CD4-positive, alpha-beta T cell treated with Interleukin-4 for 4 hours (primary cell): Measurements from ENCODE around the gene WDR45B.
"Not testable (repeated sequence)": the region's sequence is repeated elsewhere in the genome, so short reads cannot be mapped to it uniquely, and the experiment has no call there.

Experiments used
- DNase-seq: peaks from one replicate; pipeline ENCODE4 v3.0.0-alpha.2; 2020

The WDR45B gene

DNA sequence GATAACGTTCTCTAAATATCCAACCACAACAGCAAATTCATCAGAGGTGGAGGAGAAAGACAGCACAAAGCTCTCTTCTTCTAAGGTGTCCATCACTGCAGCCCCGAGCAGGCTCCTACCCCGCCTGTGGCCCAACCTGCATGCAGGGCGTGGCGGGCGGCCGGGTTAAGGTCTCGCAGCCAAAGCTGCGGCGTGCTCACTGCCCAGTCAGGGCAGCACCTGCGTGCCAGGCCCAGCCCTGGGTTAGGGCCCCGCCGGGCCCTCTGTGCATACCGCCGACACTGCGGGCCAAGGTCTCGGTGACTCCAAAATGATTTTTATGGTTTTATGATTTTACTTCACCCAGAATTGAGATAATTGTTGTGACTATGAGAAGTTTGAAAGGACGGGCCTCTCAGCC lies 70.9 kb downstream of the WDR45B start:
- no peak for DNase-seq

DNA sequence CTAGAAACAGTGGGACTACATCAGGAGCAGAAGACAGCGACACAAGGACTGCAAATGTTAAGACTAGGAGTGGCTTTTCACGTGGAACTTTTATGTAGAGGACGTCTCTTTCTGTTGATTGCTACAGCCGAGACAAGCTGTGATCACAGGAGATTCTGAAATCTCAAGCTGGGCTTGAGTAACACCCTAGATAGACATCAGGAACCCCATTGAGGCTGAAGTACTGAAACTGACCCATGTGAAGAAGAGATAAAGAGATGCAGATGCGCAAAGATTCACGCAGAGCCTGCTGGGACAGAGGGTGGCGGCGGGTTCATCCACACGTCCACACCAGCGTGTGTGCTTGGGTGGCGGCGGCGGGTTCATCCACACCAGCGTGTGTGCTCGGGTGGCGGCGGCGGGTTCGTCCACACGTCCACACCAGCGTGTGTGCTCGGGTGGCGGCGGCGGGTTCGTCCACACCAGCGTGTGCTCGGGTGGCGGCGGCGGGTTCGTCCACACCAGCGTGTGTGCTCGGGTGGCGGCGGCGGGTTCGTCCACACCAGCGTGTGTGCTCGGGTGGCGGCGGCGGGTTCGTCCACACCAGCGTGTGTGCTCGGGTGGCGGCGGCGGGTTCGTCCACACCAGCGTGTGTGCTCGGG lies 72.5 kb downstream of the WDR45B start:
- DNase-seq, result not testable (repeated sequence)

DNA sequence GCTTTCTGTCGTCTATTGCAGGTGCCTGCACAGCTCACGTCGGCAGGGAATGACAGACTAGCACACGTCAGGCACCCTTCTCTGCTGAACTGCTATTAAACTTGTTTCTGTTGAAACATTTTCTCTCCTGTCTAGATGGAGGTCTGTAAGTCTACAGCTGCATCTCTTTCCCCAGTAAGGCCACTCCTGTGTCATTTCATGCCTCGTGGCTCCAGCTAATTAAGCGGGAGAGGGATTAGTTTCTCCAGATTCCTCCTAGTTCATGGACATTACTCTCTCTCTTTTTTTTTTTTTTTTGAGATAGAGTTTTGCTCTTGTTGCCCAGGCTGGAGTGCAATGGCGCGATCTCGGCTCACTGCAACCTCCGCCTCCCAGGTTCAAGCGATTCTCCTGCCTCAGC lies 74.2 kb downstream of the WDR45B start:
- no peak for DNase-seq

DNA sequence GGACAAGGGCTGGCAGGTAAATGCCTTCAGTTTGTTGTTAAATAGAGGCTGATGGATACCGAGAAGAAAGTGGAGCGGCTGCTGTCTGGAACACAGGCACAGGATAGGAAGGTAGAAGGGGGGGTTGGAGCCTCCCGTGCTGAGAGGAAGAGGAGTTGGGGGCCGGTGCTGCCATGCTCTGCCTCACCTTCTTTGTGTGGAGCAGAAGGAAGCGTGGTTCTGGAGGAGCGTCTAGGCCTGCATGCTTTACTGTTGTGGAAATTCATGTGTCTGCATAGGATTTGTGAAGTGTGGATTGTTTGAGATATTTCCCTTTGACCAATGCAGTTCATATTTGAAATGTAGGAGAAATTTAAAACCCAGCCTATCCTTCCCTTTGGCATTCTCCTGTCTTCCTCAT lies 76.4 kb downstream of the WDR45B start:
- no peak for DNase-seq

DNA sequence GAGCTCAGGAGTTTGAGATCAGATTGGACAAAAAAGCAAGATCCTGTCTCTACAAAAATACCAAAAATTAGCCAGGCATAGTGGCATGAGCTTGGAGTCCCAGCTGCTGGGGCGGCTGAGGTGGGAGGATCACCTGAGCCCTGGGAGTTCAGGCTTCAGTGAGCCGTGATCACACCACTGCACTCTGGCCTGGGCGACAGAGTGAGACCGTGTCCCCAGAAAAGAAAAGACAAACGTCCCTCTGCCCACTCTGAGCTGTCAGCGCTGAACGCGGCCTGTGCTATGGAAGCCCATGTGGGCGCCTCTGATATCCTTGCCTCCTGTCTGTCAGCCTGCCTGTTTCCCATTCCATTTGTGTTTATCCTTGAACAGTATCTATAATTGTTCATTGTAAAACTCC lies 78.0 kb downstream of the WDR45B start:
- no peak for DNase-seq

DNA sequence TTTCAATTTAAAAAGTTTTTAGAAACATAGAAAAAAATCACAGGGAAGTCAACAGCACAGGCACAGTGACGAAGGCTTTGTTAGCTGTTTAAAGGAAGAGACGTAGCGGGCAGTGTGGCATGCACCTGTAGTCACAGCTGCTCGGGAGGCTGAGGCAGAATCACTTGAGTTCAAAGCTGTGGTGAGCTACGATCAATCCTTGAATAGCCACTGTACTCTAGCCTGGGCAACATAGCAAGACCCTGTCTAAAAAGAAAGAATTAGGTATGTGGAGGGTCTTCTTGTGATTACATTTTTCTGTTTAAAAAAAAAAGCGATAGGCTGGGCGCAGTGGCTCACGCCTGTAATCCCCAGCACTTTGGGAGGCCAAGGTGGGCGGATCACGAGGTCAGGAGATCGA lies 78.6 kb downstream of the WDR45B start:
- no peak for DNase-seq

DNA sequence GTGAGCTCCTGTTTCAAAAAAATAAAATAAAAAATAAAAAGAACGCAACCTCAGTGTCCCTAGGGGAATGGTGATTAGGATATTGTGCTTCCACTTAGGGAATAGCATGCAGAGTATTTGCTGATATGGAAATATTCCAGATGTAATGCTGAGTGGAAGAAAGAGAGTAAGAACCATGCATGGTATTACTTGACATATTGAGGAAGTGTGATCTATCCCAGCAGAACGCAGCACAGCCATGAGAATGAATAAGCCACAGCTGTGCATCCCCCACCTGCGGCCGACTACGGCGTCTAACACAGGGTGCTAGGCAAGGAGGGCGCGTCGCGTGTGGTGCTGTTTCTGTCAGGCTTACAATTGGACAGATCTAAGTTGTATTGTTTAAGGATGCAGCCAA lies 79.2 kb downstream of the WDR45B start:
- DNase-seq, result no peak

DNA sequence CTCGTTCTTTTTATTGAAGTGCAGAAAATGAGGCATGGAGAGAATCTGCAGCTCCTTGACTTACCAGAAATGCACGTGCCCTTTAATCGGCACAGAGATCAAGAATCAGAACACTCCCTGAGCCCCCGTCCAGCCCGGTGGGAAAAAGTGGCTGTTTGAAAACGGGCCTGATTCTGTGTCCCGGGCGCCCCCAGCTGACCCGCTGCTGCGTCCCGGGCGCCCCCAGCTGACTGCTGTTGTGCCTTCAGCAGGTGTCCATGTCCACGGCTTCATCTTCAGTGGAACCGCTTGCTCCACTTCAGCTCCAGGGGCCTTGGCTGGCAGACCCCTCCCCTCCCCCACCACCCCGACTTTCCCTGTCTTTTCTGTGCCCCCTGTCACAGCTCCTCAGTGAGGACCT lies 81.0 kb downstream of the WDR45B start:
- no peak for DNase-seq

DNA sequence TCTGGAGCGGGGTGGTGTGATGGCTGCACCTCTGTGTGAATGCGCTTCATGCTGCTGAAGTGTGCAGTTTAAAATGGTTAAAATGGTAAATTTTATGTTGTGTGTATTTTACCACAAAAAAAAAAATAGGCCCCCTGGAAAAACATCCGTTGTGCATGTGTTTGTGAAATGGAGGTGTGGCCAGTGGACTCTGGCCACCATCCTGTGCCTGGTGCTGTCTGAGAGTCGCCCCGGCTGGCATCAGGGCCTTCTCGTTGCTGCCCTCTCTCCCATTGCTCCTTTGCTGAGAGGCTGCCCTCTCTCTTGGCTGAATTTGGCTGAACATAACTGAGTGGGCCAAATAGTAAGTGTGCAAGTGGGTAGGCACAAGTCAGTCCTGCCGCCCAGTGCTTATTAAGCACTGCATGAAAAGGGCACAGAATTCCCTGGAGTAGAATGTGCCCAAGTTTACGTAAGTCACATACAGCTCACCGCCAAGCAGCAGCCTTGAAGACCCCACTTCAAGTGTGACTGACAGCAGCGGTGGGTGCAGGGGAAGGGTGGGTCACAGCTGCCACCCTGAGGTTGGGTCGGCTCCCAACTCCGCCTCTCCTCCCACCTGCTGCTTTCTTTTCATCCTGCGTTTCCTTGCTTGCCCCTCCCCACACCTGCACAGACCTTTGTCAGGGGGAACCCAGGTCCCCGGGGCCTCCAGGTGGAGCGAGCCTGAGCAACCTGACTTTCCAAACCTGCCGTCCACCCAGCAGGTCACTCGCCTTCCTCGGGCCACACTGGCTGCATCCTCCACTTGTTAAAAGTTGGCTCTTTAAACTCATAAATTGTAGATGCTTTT lies 81.9 kb downstream of the WDR45B start:
- DNase-seq, result no peak

DNA sequence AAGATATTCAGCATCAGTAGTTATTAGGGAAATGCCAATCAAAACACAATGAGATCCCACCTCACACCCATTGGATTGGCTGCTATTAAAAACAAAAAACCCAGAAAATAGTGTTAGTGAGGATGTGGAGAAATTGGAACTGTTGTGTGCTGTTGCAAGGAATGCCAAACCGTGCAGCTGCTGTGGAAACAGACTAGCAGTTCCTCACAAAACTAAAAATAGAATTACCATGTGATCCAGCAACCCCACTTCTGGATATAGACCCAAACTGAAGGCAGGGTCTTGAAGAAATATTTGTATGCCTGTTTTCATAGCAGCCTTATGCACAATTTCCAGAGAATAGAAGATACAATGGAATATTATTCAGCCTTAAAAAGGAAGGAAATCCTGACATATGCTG lies 82.7 kb downstream of the WDR45B start:
- DNase-seq, result no peak
